ENCODE measurements around the gene SYT9.

SYT9 gene

GRCh38 chr11:7471071-7471470 lies 219.4 kb downstream of the SYT9 start:
- DNase-seq (ENCODE audit: low read depth) = no peak

GRCh38 chr11:7473717-7474116 lies 222.0 kb downstream of the SYT9 start:
- DNase-seq (ENCODE audit: low read depth) = no peak

GRCh38 chr11:7480113-7480512 lies 228.4 kb downstream of the SYT9 start:
- no peak for DNase-seq (ENCODE audit: low read depth)

DNA sequence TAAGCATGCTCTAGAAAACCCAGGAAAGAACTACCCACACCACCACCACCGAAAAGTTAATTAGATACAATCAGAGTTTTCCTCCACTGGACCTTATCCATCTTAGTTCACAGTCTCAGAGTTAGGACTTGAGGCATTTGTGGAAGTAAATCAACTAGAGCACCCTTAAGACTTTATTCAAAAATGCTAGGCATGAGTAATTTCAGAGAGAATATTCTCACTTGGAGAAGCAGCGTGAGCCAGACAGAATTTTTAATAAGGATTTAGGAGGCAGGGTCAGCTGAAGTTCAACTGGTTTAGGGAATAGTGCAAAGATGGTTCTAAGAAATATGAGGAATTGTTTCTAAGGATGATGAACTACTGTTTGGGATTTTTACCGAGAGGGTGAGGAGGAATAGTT lies 232.4 kb downstream of the SYT9 start:
- no peak for DNase-seq (ENCODE audit: low read depth)

GRCh38 chr11:7484645-7485044 lies 232.9 kb downstream of the SYT9 start:
- no peak for DNase-seq (ENCODE audit: low read depth)

GRCh38 chr11:7485186-7486097 lies 233.7 kb downstream of the SYT9 start, which contains the start of gene OLFML1:
OLFML1 (plus strand) TSS chr11:7485506; CDS start chr11:7485876, 370 bp downstream.
- no peak for DNase-seq (ENCODE audit: low read depth)

DNA sequence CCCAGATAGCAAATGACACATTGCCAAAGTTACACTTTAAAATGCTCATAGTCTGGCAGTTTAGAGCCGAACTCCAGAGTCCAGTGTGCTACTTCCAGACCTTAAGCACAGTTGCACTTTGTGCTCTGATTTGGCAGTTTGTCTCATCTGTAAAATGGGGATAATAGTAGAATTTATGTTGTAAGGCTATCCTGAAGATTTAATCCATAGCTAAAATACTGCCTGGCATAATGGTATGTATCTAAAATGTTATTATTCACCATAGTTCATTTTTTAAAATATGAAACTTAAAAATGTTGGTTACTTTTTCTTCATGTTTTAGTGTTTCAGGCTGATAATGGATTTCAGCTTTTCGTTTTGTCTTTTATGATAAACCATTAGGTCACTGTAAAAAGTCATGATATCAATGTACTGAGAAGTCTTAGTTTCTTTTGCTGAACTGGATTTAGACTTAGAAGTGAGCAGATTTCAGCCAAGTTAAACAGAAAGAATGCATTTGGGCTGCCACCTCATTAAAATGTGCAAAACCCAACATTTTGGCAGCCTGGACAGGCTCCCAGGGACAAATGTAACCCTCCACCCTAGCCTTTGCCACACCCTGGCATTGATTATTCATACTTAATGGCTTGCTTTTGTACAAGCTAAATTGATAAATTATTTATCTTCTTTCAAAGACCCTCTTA lies 234.5 kb downstream of the SYT9 start:
- no peak for DNase-seq (ENCODE audit: low read depth)

- no peak for DNase-seq (ENCODE audit: low read depth)
Measured at GRCh38 chr11:7486781-7487140, 235.1 kb downstream of the SYT9 start.

- DNase-seq (ENCODE audit: low read depth) = no peak
Measured at GRCh38 chr11:7487360-7487759, 235.7 kb downstream of the SYT9 start.

DNA sequence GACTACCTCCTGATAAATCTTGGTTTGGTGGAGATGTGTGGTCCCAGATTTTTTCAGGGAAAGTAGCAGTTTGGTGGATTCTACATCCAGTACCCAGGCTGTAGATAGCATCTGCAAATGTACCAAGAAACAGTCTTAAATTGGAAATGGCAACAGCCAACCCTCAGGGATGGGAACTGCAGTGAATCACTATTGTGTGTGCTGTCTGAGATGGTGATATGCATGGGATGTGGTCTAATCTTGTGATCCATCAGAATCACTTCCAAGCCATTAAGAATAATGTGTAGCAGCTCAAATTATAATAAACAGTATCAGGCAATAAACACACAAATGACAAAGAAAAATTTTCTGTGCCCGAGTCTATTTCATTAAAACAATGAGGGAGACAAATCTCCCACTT lies 237.0 kb downstream of the SYT9 start:
- DNase-seq (ENCODE audit: low read depth) = peak; percentile 36

GRCh38 chr11:7489376-7489775 lies 237.7 kb downstream of the SYT9 start:
- no peak for DNase-seq (ENCODE audit: low read depth)

GRCh38 chr11:7490054-7490453 lies 238.3 kb downstream of the SYT9 start:
- DNase-seq (ENCODE audit: low read depth) = peak; percentile 80

DNA sequence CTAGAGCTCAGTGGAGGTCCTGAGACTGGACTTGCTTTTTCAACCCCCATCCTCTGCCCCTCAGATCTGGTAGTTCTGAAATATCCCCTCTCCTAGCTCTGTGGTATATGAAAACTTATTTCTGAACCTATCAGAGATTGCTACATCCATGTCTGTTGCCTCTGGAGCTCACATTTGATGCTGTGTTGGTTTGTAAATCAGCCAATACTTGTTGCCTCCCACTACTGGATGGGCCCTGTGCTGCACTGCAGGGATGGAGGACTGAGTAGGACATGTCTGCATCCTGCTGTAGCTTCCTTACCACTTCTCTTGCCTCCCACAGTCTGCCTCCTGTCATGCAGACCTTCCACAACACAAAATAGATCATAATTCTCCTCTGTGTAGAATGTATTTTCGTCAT lies 238.8 kb downstream of the SYT9 start:
- no peak for DNase-seq (ENCODE audit: low read depth)

DNA sequence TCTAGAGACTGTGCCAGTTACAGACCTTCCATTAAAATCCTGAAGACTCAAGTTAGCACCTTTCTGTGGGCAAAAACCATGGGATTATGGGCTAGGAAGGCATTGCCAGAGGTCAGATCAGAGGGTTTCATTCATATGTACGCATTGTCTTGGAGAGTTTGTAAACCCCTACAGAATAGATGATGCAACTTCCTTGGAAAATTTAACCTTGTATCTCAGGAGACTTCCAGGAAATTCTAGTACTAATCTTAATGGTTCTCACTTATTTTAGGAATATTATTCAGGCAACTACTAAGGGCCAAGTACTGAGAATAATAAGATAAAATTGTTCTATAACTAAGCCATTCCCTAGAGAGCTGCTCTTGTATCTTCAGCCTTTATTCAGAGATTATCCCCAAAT lies 240.5 kb downstream of the SYT9 start:
- DNase-seq (ENCODE audit: low read depth) = no peak

DNA sequence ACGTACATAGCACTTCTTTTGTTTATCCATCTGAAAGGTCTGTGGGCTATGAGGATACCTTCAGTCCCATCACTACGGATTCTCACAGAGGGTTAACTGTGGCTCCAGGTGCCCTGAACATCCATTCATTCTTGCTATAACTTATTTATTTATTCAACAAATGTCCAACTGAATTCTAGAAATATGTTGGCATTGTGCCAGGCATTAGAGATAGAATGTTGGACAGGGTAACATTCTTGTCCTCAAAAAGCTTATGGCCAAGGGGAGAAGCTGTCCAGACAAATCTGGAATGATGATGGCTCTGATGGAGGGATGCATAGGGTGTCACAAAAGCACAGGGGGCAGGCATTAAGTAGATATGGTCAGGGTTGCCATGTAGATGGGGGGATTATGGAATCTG lies 242.0 kb downstream of the SYT9 start:
- DNase-seq (ENCODE audit: low read depth) = no peak

GRCh38 chr11:7494086-7494745 lies 242.5 kb downstream of the SYT9 start:
- DNase-seq (ENCODE audit: low read depth) = no peak

DNA sequence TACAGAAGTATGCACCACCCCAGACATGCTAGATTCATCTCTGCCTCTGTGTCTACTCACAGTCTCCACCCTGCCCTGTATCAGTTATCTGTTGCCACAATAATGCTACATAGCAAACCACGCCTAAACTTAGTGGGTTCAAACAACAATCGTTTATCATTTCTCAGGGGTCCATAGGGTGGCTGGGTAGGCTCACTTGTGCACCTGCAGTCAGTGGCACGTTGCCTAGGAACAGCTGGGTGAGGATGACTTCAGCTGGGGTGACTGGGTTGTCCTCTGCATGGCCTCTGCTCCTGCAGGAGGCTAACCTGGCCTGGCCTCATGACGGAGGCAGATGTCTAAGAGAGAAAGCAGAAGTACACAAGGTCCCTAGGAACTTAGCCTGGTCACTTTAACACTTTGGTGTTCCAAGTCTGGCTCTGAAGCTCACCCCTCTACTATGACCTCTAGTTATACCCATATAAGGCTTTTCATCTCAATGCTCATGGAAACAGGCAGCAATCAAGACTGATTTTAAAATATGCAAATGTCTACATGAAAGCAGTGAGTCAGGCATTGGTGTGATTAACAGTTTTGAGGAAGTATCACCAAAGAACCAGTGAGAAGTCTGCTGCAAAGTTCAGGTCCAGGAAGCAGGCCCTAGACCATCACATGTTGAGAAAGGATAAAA lies 244.3 kb downstream of the SYT9 start:
- no peak for DNase-seq (ENCODE audit: low read depth)

GRCh38 chr11:7498193-7498592 lies 246.5 kb downstream of the SYT9 start:
- DNase-seq (ENCODE audit: low read depth) = no peak

GRCh38 chr11:7499081-7499480 lies 247.4 kb downstream of the SYT9 start:
- peak; percentile 37 for DNase-seq (ENCODE audit: low read depth)

DNA sequence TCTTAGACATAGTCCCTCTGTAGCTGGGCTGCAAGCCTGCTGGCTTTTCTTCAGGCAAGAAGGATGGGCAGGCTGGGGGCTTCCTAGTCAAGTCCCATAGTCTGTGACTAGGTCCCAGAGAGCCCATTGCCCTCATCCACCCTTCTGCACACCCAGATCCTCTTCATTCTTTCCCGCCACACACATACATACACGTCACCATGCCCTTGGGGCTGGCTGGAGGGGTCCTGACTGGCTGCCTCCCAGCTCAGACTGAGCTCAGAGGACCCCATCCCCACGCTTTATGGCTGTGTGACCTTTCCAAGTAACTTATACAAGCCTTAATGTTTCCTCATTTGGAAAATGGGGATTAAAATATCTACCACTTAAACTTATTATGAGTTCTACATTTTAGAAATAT lies 248.5 kb downstream of the SYT9 start:
- no peak for DNase-seq (ENCODE audit: low read depth)

GRCh38 chr11:7501251-7501650 lies 249.5 kb downstream of the SYT9 start:
- DNase-seq (ENCODE audit: low read depth) = no peak

DNA sequence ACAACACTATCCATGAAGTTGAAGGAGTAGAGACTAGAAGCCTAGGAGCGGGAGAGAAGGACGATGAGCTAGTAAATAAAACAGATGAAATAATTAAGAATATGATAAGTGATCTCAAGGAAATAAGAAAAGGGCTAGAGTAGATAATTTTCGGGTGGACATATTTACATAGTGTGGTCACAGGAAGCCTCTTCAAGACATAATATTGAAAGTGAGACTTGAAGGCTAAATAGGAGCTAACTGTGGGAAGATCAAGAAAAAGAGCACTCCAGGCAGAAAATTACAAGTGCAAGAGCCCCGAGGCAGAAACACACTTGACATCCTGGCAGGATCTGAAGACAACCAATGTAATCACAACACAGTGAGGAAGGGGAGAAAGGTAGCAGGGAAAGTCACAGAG lies 250.2 kb downstream of the SYT9 start:
- no peak for DNase-seq (ENCODE audit: low read depth)
